Esophagus muscularis mucosa (tissue), 4 donors: ENCODE data around the gene ZNF784. TPM values are rescaled to one million over a fixed set of nuclear protein-coding genes. Genes with fewer than 3 reads are reported as not detected.

ENCODE experiments used
- DNase-seq: peaks from one replicate; pipeline ENCODE4 v3.0.0-alpha.2; 2017; ENCODE audit errors: extremely low spot score
- H3K27ac ChIP-seq, 4 donors: fragments of 200-600 bp; sonication (generic); replicated peaks in 1 of 4; 1 replicate in 3 of 4; 2 replicates in 1 of 4; pipeline ENCODE4 v1.5.1; 2016 to 2019; ENCODE audit warnings: mild to moderate bottlenecking in 1 of 4
- H3K27me3 ChIP-seq, 4 donors: fragments of 200-600 bp; sonication (generic); one replicate each; pipeline versions ENCODE4 v1.5.1 to v1.6.0; 2016 to 2019
- H3K36me3 ChIP-seq, 4 donors: fragments of 200-600 bp; sonication (generic); one replicate each; pipeline ENCODE4 v1.5.1; 2016 to 2019
- H3K4me1 ChIP-seq, 4 donors: fragments of 200-600 bp; sonication (generic); one replicate each; pipeline ENCODE4 v1.5.1; 2016 to 2019
- H3K4me3 ChIP-seq, 4 donors: fragments of 200-600 bp; sonication (generic); 1 replicate in 2 of 4; 2 replicates in 2 of 4; pipeline ENCODE4 v1.5.1; 2016 to 2019; ENCODE audit warnings: mild to moderate bottlenecking in 4 of 4, moderate library complexity in 1 of 4
- H3K9me3 ChIP-seq, 4 donors: fragments of 200-600 bp; sonication (generic); 1 replicate in 3 of 4; 2 replicates in 1 of 4; pipeline ENCODE4 v1.5.1; 2016 to 2019
- EP300 ChIP-seq: sonication (generic); formaldehyde crosslinking; IDR thresholded peaks from one replicate; pipeline ENCODE4 v1.6.1; 2017; ENCODE audit warnings: antibody characterized with exemption
- POLR2A ChIP-seq: fragments of 450-650 bp; IDR thresholded peaks from one replicate; pipeline ENCODE4 v1.6.1; 2017; ENCODE audit warnings: antibody characterized with exemption, moderate library complexity, mild to moderate bottlenecking, low read depth
- POLR2AphosphoS5 ChIP-seq, 2 donors: sonication (generic); formaldehyde crosslinking; IDR thresholded peaks; one replicate each; pipeline ENCODE4 v1.6.1; 2017; ENCODE audit warnings: antibody characterized with exemption in 2 of 2
- WGBS: methylation state at CpG from one replicate; pipeline ENCODE4 v1.1.5; 2018; 5-methylcytosine and 5-hydroxymethylcytosine counted together
- intact Hi-C: fragments of 100-400 bp; cut with DNase I; formaldehyde crosslinking; loops from one replicate; pipeline ENCODE4 v1.15.1; 2023
- total RNA-seq, 4 donors: library from RNA; depleted of rRNA; stranded (reverse); fragments of >200 nt; gene quantifications; one replicate each; pipeline versions ENCODE4 v1.1.0 to v1.2.1, GENCODE V29; 2016
- TF ChIP-seq, protein P1 (sequence below), 3 experiments: fragments of 200-600 bp in 2 of 3; fragments of 450-650 bp in 1 of 3; sonication (generic) in 2 of 3; IDR thresholded peaks; one replicate each; pipeline ENCODE4 v1.5.1; 2017 to 2019; ENCODE audit warnings: antibody characterized with exemption in 3 of 3, mild to moderate bottlenecking in 2 of 3, moderate library complexity in 1 of 3

ZNF784 gene
- total RNA-seq, 4 donors from 2014 or later, result 2.5 to 6.3 (median 4.0) TPM

DNA sequence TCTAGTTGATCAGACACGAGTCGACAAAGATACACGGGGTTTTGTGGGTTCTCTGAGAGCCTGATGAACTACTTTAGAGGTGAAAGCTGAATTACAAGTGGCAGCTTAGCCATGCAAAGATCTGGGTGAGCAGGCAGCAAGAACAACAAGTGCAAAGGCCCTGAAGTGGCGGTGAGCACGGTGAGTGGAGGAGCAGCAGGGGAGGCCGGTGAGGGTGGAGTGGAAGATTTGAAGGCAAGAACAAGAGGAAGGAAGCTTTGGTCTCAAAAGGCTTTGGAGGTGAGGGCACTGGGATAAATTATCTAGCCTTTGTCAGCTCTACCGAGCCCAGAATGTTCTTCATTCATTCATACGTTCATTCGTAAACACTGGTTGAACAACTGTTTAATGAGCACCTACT lies 17.5 kb downstream of the ZNF784 start:
- Histone ChIP-seq H3K36me3 (peaks cover 0 to 33% (median 23%) of the 10 kb centered on the region in 4 donors), H3K9me3 (no peaks in the 10 kb centered on the region), H3K27ac (peak overlapping the region in 3 of 4 donors; percentile 89 to 99 (median 97)), H3K4me3 (peak overlapping the region in 3 of 4 donors; percentile 69 to 93 (median 91)), H3K27me3 (no peaks in the 10 kb centered on the region), H3K4me1 (peaks cover 40 to 74% (median 54%) of the 10 kb centered on the region in 4 donors)
- 71% methylated on average over 9 of the region's 9 CpGs for WGBS
- DNase-seq, result no peak
- no peak for TF ChIP-seq EP300
- TF ChIP-seq POLR2AphosphoS5 (IDR thresholded peaks at IDR 0.05), result no peak
- TF ChIP-seq, protein P1, sequence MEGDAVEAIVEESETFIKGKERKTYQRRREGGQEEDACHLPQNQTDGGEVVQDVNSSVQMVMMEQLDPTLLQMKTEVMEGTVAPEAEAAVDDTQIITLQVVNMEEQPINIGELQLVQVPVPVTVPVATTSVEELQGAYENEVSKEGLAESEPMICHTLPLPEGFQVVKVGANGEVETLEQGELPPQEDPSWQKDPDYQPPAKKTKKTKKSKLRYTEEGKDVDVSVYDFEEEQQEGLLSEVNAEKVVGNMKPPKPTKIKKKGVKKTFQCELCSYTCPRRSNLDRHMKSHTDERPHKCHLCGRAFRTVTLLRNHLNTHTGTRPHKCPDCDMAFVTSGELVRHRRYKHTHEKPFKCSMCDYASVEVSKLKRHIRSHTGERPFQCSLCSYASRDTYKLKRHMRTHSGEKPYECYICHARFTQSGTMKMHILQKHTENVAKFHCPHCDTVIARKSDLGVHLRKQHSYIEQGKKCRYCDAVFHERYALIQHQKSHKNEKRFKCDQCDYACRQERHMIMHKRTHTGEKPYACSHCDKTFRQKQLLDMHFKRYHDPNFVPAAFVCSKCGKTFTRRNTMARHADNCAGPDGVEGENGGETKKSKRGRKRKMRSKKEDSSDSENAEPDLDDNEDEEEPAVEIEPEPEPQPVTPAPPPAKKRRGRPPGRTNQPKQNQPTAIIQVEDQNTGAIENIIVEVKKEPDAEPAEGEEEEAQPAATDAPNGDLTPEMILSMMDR (IDR thresholded peaks at IDR 0.05), result no peak
- TF ChIP-seq POLR2A, result no peak
- intact Hi-C loops, result loop anchor here (2.0 kb wide), 1 partner anchor 90 kb away; no protein-coding TSS in a partner anchor

DNA sequence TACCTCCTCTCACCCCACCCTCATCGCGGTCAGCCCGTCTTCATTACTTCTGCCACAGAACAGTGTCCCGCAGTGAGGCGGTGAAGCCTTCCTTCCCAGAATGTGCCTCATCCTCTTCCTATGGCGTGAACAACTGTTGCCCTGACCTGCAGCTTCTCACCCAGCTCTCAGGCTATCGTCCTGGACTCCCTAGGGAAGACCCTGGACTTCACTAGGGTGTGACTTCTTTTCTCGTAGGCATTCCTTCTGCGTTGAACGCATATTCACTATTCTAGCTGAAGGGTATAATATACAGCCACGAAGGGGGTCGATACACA lies 17.9 kb downstream of the ZNF784 start:
- peaks cover 0 to 33% (median 23%) of the 10 kb centered on the region in 4 donors for H3K36me3 ChIP-seq
- 21% methylated on average over 12 of the region's 12 CpGs for WGBS
- intact Hi-C loops, result loop anchor here (2.0 kb wide), 1 partner anchor 90 kb away; no protein-coding TSS in a partner anchor

DNA sequence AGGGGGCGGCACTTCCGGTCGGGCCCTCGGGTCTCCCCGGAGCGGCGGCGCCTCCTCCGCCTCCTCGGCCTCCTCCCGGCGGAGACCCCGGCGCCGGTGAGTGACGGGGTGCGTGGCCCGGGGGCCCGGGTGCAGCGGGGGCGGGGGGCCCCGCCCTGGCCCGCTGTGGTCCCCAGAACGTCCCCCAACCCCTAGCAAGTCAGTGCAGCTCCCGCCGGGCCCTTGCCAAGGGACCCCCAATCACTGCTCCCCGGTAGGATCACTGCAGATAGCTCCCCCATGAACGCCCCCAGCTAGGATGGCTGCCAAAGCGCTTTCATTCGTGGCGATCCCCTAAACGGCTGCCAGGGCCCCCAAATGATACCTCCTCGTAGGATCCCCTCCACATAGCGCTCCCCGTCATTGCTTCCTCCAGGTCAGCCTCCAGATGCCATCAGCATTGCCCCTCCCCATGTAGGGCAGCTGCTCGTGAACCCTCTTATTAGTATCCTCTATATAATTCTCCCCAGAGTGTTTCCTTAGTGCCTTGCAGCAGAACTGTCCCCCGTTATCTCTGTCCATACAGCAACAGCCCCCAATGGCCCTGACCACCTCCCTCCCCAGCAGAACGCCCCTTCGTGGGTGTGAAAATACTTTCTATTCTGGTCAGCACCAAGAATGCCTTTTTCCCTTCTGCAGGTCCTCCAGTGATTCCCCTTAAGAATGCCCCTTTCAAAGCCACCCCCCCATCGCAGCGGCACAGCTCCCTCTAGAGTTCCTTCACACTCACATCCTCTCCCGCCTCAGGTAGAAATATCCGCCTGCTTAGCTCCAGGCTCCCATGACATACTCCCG lies 18.5 kb downstream of the ZNF784 start, which contains the start of gene ZNF865:
Gene ZNF865, plus strand, starts transcription at position 11 of the 834 bp plus-strand sequence. CDS start 7,972 bp downstream, outside the sequence.
- H3K27me3 ChIP-seq, result no peaks in the 10 kb centered on the region
- peak within 1 kb of the TSS; percentile 89 to 99 (median 96) for H3K27ac ChIP-seq
- TF ChIP-seq POLR2AphosphoS5 (IDR thresholded peaks at IDR 0.05), result peak in 1 of 2 donors; percentile 21
- TF ChIP-seq EP300, result no peak
- TF ChIP-seq, protein P1 (IDR thresholded peaks at IDR 0.05), result peak; percentile 62 to 76 (median 72)
- peak; percentile 13 for TF ChIP-seq POLR2A
- peaks cover 33 to 74% (median 52%) of the 10 kb centered on the region in 4 donors for H3K4me1 ChIP-seq
- under 1% methylated on average over 18 of the region's 44 CpGs for WGBS
- no peaks in the 10 kb centered on the region for H3K9me3 ChIP-seq
- H3K36me3 ChIP-seq, result peaks cover 0 to 33% (median 23%) of the 10 kb centered on the region in 4 donors
- DNase-seq, result peak; percentile 95
- peak within 1 kb of the TSS; percentile 69 to 93 (median 89) for H3K4me3 ChIP-seq
- intact Hi-C loops, result loop anchor here (2.0 kb wide), 1 partner anchor 89 kb away; no protein-coding TSS in a partner anchor

More for the DNA sequence above, 17.9 kb downstream of the ZNF784 start:
- H3K4me3 ChIP-seq, result peak overlapping the region; percentile 69 to 93 (median 89)
- TF ChIP-seq POLR2AphosphoS5 (IDR thresholded peaks at IDR 0.05) (no peak), POLR2A (no peak), EP300 (no peak)
- TF ChIP-seq, protein P1 (IDR thresholded peaks at IDR 0.05), result no peak
- DNase-seq, result no peak
- H3K4me1 ChIP-seq, result peaks cover 36 to 74% (median 52%) of the 10 kb centered on the region in 4 donors
- H3K9me3 ChIP-seq, result no peaks in the 10 kb centered on the region
- H3K27ac ChIP-seq, result peak overlapping the region; percentile 89 to 99 (median 96)
- no peaks in the 10 kb centered on the region for H3K27me3 ChIP-seq

DNA sequence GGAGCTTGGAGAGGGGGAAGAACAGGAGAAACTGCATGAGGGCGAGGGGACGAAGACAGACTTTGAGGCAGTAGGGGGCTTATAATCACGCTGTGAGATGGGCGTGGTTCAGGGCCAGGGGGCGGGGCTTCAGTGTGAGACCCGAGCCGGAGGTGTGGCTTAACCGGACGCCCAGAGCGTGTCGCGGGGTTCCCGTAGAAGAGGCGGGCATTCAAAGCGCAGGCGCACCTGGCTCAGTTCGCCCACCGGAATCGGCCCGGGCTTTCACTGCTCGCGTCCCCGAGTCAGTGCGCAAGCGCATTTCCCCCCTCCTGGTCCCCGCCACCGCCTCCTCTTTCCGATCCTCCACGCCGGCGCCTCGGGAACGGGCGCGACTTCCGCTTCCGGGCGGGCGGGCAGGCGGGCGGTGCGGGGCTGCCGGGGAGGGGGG lies 19.1 kb downstream of the ZNF784 start:
- peak; percentile 99 for DNase-seq
- Histone ChIP-seq H3K36me3 (peaks cover 0 to 28% (median 22%) of the 10 kb centered on the region in 4 donors), H3K9me3 (no peaks in the 10 kb centered on the region), H3K27me3 (no peaks in the 10 kb centered on the region), H3K4me1 (peaks cover 29 to 77% (median 51%) of the 10 kb centered on the region in 4 donors), H3K27ac (peak overlapping the region; percentile 89 to 99 (median 96)), H3K4me3 (peak overlapping the region; percentile 69 to 93 (median 89))
- TF ChIP-seq POLR2AphosphoS5 (IDR thresholded peaks at IDR 0.05) (peak; percentile 57 to 82), EP300 (no peak)
- WGBS, result under 1% methylated on average over 16 of the region's 43 CpGs
- intact Hi-C loops, result no loop called here
